Activated CD8-positive, alpha-beta memory T cell treated with anti-CD3 and anti-CD28 coated beads, Interleukin-2, amount 50 U/mL, for 4 hours (primary cell): ENCODE measurements around the gene BCAS3.

ENCODE experiments used
- DNase-seq: peaks from one replicate; pipeline ENCODE4 v3.0.0-alpha.2; 2020

BCAS3 gene

GRCh38 chr17:61406971-61407911 is 729.6 kb downstream of the BCAS3 start:
- peak; percentile 9 for DNase-seq

- DNase-seq, result peak; percentile 14
Measured at GRCh38 chr17:61408151-61409041, 730.7 kb downstream of the BCAS3 start.

- DNase-seq, result peak; percentile 37
Measured at GRCh38 chr17:61409301-61410112, 731.9 kb downstream of the BCAS3 start.

- DNase-seq, result peak; percentile 79
Measured at GRCh38 chr17:61410141-61411010, 732.7 kb downstream of the BCAS3 start.

- DNase-seq, result no peak
Measured at GRCh38 chr17:61411011-61411260, 733.3 kb downstream of the BCAS3 start.

- DNase-seq, result no peak
Measured at GRCh38 chr17:61411261-61412142, 733.9 kb downstream of the BCAS3 start.

- peak; percentile 79 for DNase-seq
Measured at GRCh38 chr17:61412143-61412859, 734.6 kb downstream of the BCAS3 start.

- DNase-seq, result no peak
Measured at GRCh38 chr17:61412860-61413660, 735.4 kb downstream of the BCAS3 start.

GRCh38 chr17:61413661-61414126 is 736.0 kb downstream of the BCAS3 start:
- DNase-seq, result no peak

- DNase-seq, result no peak
Measured at GRCh38 chr17:61414141-61414935, 736.7 kb downstream of the BCAS3 start.

GRCh38 chr17:61414936-61415251 is 737.2 kb downstream of the BCAS3 start:
- no peak for DNase-seq

GRCh38 chr17:61415374-61416210 is 737.9 kb downstream of the BCAS3 start:
- no peak for DNase-seq

GRCh38 chr17:61416211-61416539 is 738.5 kb downstream of the BCAS3 start:
- no peak for DNase-seq

GRCh38 chr17:61416540-61417363 is 739.1 kb downstream of the BCAS3 start:
- DNase-seq, result peak; percentile 61

- no peak for DNase-seq
Measured at GRCh38 chr17:61418449-61418848, 740.8 kb downstream of the BCAS3 start.

- no peak for DNase-seq
Measured at GRCh38 chr17:61419496-61420046, 741.9 kb downstream of the BCAS3 start.
